GM18867 (cell line): ENCODE data around the gene XYLB.
"Not testable (repeated sequence)": the region's sequence is repeated elsewhere in the genome, so short reads cannot be mapped to it uniquely, and the experiment has no call there.

Source experiments
- ATAC-seq: cut with Tn5 transposase; IDR thresholded peaks from one replicate; pipeline ENCODE4 v1.9.1; 2021; ENCODE audit warnings: mild to moderate bottlenecking, moderate library complexity; ENCODE audit not compliant: unreplicated experiment

Gene XYLB

GRCh38 chr3:38346587-38347410 lies at the start of gene XYLB:
Gene XYLB (plus strand): TSS chr3:38346785. CDS start chr3:38346869, 84 bp downstream.
- peak; percentile 99 for ATAC-seq

DNA sequence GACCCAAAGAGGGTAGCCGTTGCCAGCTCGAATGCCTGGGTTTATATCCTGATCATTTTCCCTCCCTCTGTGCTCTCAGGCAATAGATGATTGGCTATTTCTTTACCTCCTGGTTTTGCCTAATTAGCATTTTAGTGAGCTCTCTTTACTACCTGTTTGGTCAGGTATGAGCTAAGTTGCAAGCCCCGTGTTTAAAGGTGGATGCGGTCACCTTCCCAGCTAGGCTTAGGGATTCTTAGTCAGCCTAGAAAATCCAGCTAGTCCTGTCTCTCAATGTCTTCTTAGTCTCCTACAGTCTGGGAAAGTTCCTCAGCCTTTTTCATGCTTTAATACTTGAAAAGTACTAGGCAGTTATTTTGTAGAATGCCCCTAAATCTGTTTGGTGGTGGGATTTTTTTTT lies 49.5 kb upstream of the XYLB start:
- ATAC-seq: not testable (repeated sequence)

- ATAC-seq: no peak
Measured at GRCh38 chr3:38297537-38297936, 49.0 kb upstream of the XYLB start.

- ATAC-seq: peak; percentile 59
Measured at GRCh38 chr3:38297947-38298711, 48.5 kb upstream of the XYLB start.

GRCh38 chr3:38306941-38307340 lies 39.6 kb upstream of the XYLB start:
- no peak for ATAC-seq

DNA sequence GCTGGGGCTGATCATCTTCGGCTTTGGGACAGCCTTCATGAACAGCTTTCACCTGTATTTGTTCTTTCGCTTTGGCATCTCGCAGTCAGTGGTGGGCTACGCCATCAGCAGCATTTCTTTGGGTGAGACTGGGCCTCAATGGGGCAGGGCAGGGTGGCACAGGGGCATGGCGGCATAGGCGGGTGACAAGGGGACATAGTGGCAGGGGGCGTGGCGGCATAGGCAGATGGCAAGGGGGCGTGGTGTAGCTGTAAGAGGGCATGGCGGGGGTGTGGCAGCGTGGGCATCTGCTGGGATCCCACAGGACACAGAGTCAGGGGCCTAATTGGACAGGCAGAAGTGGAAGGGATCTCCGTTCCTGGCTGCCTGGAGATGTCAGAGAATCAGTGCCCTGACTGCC lies 39.0 kb upstream of the XYLB start:
- ATAC-seq: no peak

GRCh38 chr3:38308456-38308855 lies 38.1 kb upstream of the XYLB start:
- no peak for ATAC-seq

DNA sequence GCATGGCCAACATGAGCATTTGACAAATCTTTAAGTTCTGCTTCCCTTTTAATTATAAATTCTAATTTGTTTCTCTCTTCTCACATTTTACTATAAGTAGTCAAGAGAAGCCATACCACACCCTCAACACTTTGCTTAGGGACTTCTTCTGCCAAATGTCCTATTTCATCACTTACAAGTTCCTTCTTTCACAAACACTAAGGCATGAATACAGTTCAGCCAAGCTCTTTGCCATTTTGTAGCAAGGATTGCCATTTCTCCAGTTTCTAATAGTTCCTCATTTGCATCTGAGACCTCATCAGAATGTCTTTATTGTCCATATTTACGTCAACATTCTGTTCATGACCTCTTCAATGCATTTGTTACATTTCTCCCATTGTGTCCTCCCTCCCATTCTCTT lies 35.1 kb upstream of the XYLB start:
- no peak for ATAC-seq

DNA sequence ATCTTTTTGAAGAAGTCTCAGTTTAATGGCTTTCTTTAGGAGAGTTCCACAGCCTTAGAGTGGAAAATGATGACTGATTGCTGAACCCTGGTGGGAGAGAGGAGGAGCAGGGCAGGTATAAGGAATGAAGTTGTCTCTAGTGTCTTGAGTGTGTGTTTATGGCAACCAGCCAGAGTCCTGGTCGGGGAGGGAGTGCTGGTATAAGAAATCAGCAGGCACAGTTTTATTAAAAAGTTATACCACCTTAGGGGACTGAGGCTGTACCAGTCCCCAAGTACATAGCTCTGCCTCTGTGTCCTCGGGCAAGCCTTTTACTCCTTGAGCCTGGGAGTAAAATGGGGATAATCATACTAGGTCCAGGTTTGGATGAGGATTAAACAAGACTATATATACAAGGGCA lies 34.6 kb upstream of the XYLB start:
- no peak for ATAC-seq

DNA sequence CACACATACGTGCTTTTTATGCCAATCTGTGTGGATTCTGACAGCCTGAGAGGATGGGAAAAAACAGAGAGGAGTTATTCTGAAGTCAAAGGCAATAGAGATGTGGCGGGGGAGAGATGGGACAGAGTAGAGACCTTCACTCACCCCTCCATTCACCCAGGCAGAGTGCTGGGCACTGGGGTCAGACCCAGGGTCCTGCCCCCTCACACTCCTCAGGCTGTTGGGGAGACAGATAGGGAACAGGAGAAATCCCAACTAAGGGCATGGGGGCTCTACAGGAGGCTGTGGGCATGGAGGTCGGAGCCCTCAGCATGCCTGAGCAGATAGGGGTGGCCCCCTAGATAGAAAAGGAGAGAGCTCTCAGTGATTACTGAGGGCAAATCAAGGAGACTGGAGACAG lies 34.2 kb upstream of the XYLB start:
- ATAC-seq: no peak

GRCh38 chr3:38313263-38313662 lies 33.3 kb upstream of the XYLB start:
- no peak for ATAC-seq

GRCh38 chr3:38313695-38314094 lies 32.9 kb upstream of the XYLB start:
- ATAC-seq: no peak

- ATAC-seq: no peak
Measured at GRCh38 chr3:38314112-38314763, 32.3 kb upstream of the XYLB start.

- ATAC-seq: no peak
Measured at GRCh38 chr3:38314764-38315487, 31.7 kb upstream of the XYLB start.

GRCh38 chr3:38315488-38316230 lies 30.9 kb upstream of the XYLB start:
- ATAC-seq: no peak

DNA sequence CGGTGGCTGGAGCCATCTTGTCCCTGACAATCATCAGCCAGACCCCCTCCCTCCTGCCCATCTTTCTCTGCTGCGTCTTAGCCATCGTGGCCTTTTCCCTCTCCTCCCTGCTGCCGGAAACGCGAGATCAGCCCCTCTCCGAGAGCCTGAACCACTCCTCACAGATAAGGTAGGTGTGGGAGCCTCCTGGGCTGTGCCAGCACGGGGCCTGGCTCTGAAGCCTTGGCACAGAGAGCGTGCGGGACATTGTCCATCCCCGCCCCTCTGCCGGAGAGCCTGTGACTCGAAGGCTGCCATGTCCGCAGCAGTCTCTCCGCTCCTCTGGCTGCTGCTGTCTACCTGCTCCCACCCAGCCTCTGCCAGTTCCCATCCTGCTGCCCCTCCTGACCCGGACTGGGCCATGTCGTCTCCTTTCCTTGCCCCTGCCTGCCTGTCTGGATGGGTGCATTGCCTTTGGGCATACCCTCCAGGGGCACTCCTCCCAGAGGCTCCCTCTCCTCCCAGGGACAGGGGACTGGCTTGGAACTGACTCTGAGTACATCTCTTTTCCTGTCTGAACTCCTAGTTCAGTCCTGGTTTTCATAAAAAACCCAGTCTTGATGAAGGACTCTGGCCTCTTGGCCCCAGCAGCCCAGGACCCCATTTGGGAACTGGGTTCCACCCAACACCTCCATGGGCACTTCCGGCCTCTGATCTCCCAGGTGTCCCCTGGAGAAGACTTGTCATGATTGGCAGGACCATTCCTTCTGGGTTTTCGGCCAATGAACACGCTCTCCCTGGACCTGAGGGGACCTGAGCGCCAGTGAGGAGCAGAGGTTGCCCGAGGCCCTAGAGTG lies 30.0 kb upstream of the XYLB start:
- ATAC-seq: no peak

DNA sequence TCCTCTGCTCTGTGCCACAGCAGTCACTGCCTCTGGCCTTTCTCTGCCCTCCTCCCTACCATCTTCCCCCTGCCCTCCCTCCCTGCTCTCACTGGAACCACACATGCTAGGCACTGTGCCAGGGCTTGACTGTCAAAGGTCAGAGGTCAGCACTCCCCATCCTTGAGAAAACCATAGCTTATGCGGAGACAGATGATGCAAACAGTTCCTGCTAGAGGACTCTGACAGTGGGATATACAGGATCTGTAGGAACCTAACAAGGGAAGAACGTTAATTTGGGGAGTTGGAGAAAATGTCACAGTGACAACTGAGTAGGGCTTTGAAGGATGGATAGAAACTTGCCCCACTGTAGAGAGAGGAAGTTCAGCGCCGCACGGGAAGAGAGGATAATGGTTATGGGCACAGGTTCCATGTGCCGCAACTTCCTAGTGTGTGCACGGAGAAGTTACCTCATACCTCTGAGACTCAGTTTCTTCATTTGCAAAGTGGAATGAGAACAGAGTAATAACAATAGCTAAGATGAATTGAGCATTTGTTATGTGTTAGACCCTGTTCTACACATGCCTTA lies 29.3 kb upstream of the XYLB start:
- no peak for ATAC-seq

DNA sequence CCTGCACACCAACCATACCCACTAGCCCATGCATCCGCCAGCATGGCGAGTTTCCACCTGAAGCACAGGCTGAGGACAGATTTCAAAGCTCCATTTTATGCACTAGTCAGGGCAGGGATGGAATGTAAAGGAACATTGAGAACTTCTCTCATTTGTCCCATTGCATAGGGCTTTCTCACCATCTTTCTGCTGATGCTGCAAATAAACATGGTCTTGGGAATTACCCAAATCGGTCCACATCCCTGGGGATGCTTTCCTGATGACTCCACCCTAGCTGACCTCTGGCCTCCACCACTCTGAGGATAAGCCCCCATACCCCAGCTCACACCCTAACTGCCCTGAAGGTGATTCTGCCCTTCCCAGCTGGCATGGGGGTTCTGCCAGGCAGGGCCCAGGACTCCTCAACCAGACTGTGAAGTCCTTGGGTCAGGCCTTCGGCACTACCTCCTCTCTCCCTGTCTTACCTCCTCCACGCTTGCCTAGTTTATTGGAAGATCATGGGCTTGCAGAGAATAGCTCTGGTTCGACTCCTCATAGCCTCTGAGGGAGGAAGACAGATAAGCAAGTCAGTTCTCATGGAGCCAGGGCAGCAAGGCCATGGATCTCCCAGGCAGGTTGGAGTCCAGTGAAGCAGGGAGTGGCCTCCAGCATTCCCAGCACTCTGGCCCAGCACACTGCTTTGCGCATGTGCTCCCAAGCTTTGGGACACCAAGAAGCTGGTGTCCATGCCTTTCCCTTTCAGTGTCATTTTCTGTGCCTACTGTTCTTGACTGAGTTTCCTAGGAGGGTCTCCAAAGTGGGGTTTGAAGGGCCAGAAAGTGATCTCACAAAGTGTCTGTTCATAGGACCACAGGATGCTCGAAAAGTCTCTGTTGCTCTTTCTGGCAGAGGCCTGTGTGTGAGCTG lies 27.6 kb upstream of the XYLB start:
- no peak for ATAC-seq
